Measurements from ENCODE around the gene PHLDB3.

DNA sequence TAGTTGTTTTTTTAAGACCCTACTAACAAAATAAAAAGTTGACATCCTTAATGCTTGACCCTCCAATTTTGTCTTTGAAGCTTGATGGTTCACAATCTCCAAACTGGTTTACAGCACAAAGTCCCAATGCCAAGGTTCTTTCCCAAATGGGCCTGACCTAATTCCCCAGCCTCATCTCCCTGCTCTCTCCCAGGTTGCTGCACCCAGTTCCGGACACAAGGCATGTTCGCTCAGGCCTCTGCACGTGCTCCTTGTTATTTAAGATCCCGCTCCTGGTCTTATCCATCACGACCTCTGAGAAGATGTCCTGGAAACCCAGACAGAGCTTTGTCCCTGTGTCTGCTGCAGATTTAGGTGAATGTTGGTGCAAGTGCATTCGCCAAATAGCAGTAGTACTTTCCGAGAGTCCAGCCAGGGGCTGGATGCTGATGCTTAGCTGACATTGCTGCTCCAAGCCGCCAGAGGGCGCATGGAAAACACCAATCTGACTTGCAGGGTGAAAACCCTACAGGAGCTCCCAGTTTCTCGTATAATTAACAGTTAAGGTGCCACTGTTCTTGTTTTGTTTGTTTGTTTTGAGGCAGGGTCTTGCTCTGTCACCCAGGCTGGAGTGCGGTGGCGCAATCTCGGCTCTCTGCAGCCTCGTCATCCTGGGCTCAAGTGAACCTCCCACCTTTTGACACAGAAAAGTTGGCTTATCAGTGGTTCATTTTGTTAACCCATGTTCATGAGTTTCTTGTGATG, 57.6 kb downstream of the PHLDB3 start:
- TF ChIP-seq, protein P1, sequence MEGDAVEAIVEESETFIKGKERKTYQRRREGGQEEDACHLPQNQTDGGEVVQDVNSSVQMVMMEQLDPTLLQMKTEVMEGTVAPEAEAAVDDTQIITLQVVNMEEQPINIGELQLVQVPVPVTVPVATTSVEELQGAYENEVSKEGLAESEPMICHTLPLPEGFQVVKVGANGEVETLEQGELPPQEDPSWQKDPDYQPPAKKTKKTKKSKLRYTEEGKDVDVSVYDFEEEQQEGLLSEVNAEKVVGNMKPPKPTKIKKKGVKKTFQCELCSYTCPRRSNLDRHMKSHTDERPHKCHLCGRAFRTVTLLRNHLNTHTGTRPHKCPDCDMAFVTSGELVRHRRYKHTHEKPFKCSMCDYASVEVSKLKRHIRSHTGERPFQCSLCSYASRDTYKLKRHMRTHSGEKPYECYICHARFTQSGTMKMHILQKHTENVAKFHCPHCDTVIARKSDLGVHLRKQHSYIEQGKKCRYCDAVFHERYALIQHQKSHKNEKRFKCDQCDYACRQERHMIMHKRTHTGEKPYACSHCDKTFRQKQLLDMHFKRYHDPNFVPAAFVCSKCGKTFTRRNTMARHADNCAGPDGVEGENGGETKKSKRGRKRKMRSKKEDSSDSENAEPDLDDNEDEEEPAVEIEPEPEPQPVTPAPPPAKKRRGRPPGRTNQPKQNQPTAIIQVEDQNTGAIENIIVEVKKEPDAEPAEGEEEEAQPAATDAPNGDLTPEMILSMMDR (IDR thresholded peaks at IDR 0.05; ENCODE audit: extremely low read depth in 1 of 2, insufficient read depth in 1 of 2, low read depth in 1 of 2, low read length in 2 of 2): peak; percentile 79 to 88
- TF ChIP-seq EZH2 (IDR thresholded peaks at IDR 0.05; ENCODE audit: borderline replicate concordance, low read depth, low read length, severe bottlenecking): no peak
- TF ChIP-seq POLR2AphosphoS5 (IDR thresholded peaks at IDR 0.05; ENCODE audit: insufficient read depth, low read depth, low read length): no peak
- no peak for TF ChIP-seq POLR2A (IDR thresholded peaks at IDR 0.05; ENCODE audit: low read depth, low read length)
- TF ChIP-seq, protein P2, sequence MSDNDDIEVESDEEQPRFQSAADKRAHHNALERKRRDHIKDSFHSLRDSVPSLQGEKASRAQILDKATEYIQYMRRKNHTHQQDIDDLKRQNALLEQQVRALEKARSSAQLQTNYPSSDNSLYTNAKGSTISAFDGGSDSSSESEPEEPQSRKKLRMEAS (IDR thresholded peaks at IDR 0.05; ENCODE audit: insufficient read depth, insufficient read length): no peak
- TF ChIP-seq FOS (IDR thresholded peaks at IDR 0.05; ENCODE audit: borderline replicate concordance, insufficient read depth, low read length): no peak
- no peak for TF ChIP-seq MYC (IDR thresholded peaks at IDR 0.05; ENCODE audit: low read depth, low read length)
